SH-SY5Y (cell line): Measurements from ENCODE around the gene P2RY8.

ENCODE experiments used
- GATA2 ChIP-seq: IDR thresholded peaks from 2 replicates; pipeline ENCODE4 v1.6.1; 2011; ENCODE audit warnings: mild to moderate bottlenecking, low read depth, low read length
- GATA3 ChIP-seq: IDR thresholded peaks from 2 replicates; pipeline ENCODE4 v1.6.1; 2011; ENCODE audit warnings: low read depth, mild to moderate bottlenecking, low read length, moderate library complexity

GRCh38 chrX:1555370-1555769 lies 18.4 kb upstream of the P2RY8 start:
- no peak for TF ChIP-seq GATA2
- no peak for TF ChIP-seq GATA3
